Activated T-helper 17 cell treated with anti-CD3 and anti-CD28 coated beads, Interleukin-2, amount 50 U/mL, for 72 hours (primary cell): ENCODE measurements around the gene ZNF789. TPM values are rescaled to one million over a fixed set of nuclear protein-coding genes. Genes with fewer than 3 reads are reported as not detected.
A peak's percentile ranks its signal among the peaks of the same experiment; 100 is the strongest.

Experiments
- ATAC-seq: fragments of 150-1000 bp; cut with Tn5 transposase; replicated peaks from 2 replicates; pipeline ENCODE4 v1.10.0; 2021; ENCODE audit warnings: mild to moderate bottlenecking, moderate library complexity
- H3K27ac Mint-ChIP-seq: one replicate; pipeline ENCODE4 v1.8.0; 2022; ENCODE audit warnings: mixed read lengths
- H3K27me3 Mint-ChIP-seq: one replicate; pipeline ENCODE4 v1.8.0; 2022; ENCODE audit warnings: mixed read lengths
- H3K36me3 Mint-ChIP-seq: one replicate; pipeline ENCODE4 v1.8.0; 2022; ENCODE audit warnings: low read depth, mild to moderate bottlenecking, mixed read lengths
- H3K4me1 Mint-ChIP-seq: one replicate; pipeline ENCODE4 v1.8.0; 2022; ENCODE audit warnings: mixed read lengths
- H3K4me3 Mint-ChIP-seq: one replicate; pipeline ENCODE4 v1.8.0; 2022; ENCODE audit warnings: mild to moderate bottlenecking, mixed read lengths
- H3K9me3 Mint-ChIP-seq: one replicate; pipeline ENCODE4 v1.8.0; 2022; ENCODE audit warnings: mixed read lengths
- total RNA-seq, 2 donors: library from RNA; stranded (reverse); gene quantifications; one replicate each; pipeline ENCODE4 v1.2.3, GENCODE V29; 2022

Gene ZNF789
- total RNA-seq, 2 donors from 2014 or later: 32.0 to 46.7 TPM

GRCh38 chr7:99451936-99452335, 20.8 kb upstream of the ZNF789 start:
- Mint-ChIP-seq H3K27ac (no peak overlapping the region), H3K36me3 (peaks cover 83% of the 10 kb centered on the region), H3K4me1 (no peaks in the 10 kb centered on the region), H3K27me3 (no peaks in the 10 kb centered on the region), H3K4me3 (no peak overlapping the region), H3K9me3 (no peaks in the 10 kb centered on the region)
- no peak for ATAC-seq

GRCh38 chr7:99452541-99452940, 20.1 kb upstream of the ZNF789 start:
- no peak overlapping the region for H3K27ac Mint-ChIP-seq
- peaks cover 83% of the 10 kb centered on the region for H3K36me3 Mint-ChIP-seq
- no peak overlapping the region for H3K4me3 Mint-ChIP-seq
- no peaks in the 10 kb centered on the region for H3K9me3 Mint-ChIP-seq
- no peaks in the 10 kb centered on the region for H3K27me3 Mint-ChIP-seq
- ATAC-seq: no peak
- no peaks in the 10 kb centered on the region for H3K4me1 Mint-ChIP-seq

- Mint-ChIP-seq H3K9me3 (no peaks in the 10 kb centered on the region), H3K4me3 (no peak overlapping the region), H3K36me3 (peaks cover 82% of the 10 kb centered on the region), H3K27me3 (no peaks in the 10 kb centered on the region), H3K27ac (no peak overlapping the region), H3K4me1 (no peaks in the 10 kb centered on the region)
- ATAC-seq: no peak
Measured at GRCh38 chr7:99453105-99453504, 19.6 kb upstream of the ZNF789 start.

- H3K27ac Mint-ChIP-seq: no peak overlapping the region
- no peaks in the 10 kb centered on the region for H3K9me3 Mint-ChIP-seq
- peaks cover 86% of the 10 kb centered on the region for H3K36me3 Mint-ChIP-seq
- H3K27me3 Mint-ChIP-seq: no peaks in the 10 kb centered on the region
- ATAC-seq: no peak
- no peak overlapping the region for H3K4me3 Mint-ChIP-seq
- peaks cover 11% of the 10 kb centered on the region for H3K4me1 Mint-ChIP-seq
Measured at GRCh38 chr7:99455874-99456273, 16.8 kb upstream of the ZNF789 start.

- H3K36me3 Mint-ChIP-seq: peaks cover 83% of the 10 kb centered on the region
- H3K27ac Mint-ChIP-seq: no peak overlapping the region
- H3K4me1 Mint-ChIP-seq: peaks cover 11% of the 10 kb centered on the region
Measured at GRCh38 chr7:99456288-99456687, 16.4 kb upstream of the ZNF789 start.

GRCh38 chr7:99457050-99457649, 15.5 kb upstream of the ZNF789 start:
- H3K27ac Mint-ChIP-seq: no peak overlapping the region
- no peaks in the 10 kb centered on the region for H3K9me3 Mint-ChIP-seq
- no peak for ATAC-seq
- no peak overlapping the region for H3K4me3 Mint-ChIP-seq
- peaks cover 86% of the 10 kb centered on the region for H3K36me3 Mint-ChIP-seq
- peaks cover 11% of the 10 kb centered on the region for H3K4me1 Mint-ChIP-seq
- no peaks in the 10 kb centered on the region for H3K27me3 Mint-ChIP-seq

More at GRCh38 chr7:99456288-99456687, 16.4 kb upstream of the ZNF789 start:
- no peaks in the 10 kb centered on the region for H3K9me3 Mint-ChIP-seq
- H3K27me3 Mint-ChIP-seq: no peaks in the 10 kb centered on the region
- ATAC-seq: no peak
- H3K4me3 Mint-ChIP-seq: no peak overlapping the region

- Mint-ChIP-seq H3K9me3 (no peaks in the 10 kb centered on the region), H3K4me3 (no peak overlapping the region), H3K36me3 (peaks cover 86% of the 10 kb centered on the region), H3K27ac (no peak overlapping the region), H3K4me1 (peaks cover 11% of the 10 kb centered on the region), H3K27me3 (no peaks in the 10 kb centered on the region)
- no peak for ATAC-seq
Measured at GRCh38 chr7:99457650-99458493, 14.8 kb upstream of the ZNF789 start.

GRCh38 chr7:99459087-99459486, 13.6 kb upstream of the ZNF789 start:
- Mint-ChIP-seq H3K36me3 (peaks cover 86% of the 10 kb centered on the region), H3K4me3 (no peak overlapping the region), H3K4me1 (peaks cover 16% of the 10 kb centered on the region), H3K27ac (peak overlapping the region; percentile 42), H3K9me3 (no peaks in the 10 kb centered on the region), H3K27me3 (no peaks in the 10 kb centered on the region)
- peak; percentile 52 for ATAC-seq

- no peak for ATAC-seq
- Mint-ChIP-seq H3K4me1 (peaks cover 22% of the 10 kb centered on the region), H3K27ac (peak overlapping the region; percentile 42), H3K4me3 (no peak overlapping the region), H3K36me3 (peaks cover 88% of the 10 kb centered on the region), H3K9me3 (no peaks in the 10 kb centered on the region), H3K27me3 (no peaks in the 10 kb centered on the region)
Measured at GRCh38 chr7:99460651-99461050, 12.0 kb upstream of the ZNF789 start.

GRCh38 chr7:99461221-99461620, 11.5 kb upstream of the ZNF789 start:
- H3K36me3 Mint-ChIP-seq: peaks cover 91% of the 10 kb centered on the region

GRCh38 chr7:99465421-99465768, 7.3 kb upstream of the ZNF789 start:
- H3K9me3 Mint-ChIP-seq: no peaks in the 10 kb centered on the region
- ATAC-seq: peak; percentile 15
- H3K36me3 Mint-ChIP-seq: peaks cover 50% of the 10 kb centered on the region
- H3K4me3 Mint-ChIP-seq: peak overlapping the region; percentile 95
- H3K27ac Mint-ChIP-seq: peak overlapping the region; percentile 98
- peaks cover 21% of the 10 kb centered on the region for H3K4me1 Mint-ChIP-seq
- H3K27me3 Mint-ChIP-seq: no peaks in the 10 kb centered on the region

More at GRCh38 chr7:99461221-99461620, 11.5 kb upstream of the ZNF789 start:
- no peak for ATAC-seq
- H3K9me3 Mint-ChIP-seq: no peaks in the 10 kb centered on the region
- no peak overlapping the region for H3K27ac Mint-ChIP-seq
- no peaks in the 10 kb centered on the region for H3K27me3 Mint-ChIP-seq
- H3K4me3 Mint-ChIP-seq: no peak overlapping the region
- peaks cover 27% of the 10 kb centered on the region for H3K4me1 Mint-ChIP-seq

- H3K27ac Mint-ChIP-seq: no peak overlapping the region
- no peak for ATAC-seq
- peaks cover 42% of the 10 kb centered on the region for H3K36me3 Mint-ChIP-seq
- no peak overlapping the region for H3K4me3 Mint-ChIP-seq
- H3K9me3 Mint-ChIP-seq: no peaks in the 10 kb centered on the region
- no peaks in the 10 kb centered on the region for H3K27me3 Mint-ChIP-seq
- H3K4me1 Mint-ChIP-seq: peaks cover 20% of the 10 kb centered on the region
Measured at GRCh38 chr7:99468336-99468918, 4.3 kb upstream of the ZNF789 start.

- no peak for ATAC-seq
Measured at GRCh38 chr7:99469381-99470065, 3.2 kb upstream of the ZNF789 start.

GRCh38 chr7:99473315-99473596, 566 bp downstream of the ZNF789 start:
- Mint-ChIP-seq H3K27ac (peak overlapping the region; percentile 89), H3K4me3 (peak overlapping the region; percentile 89), H3K36me3 (peaks cover 36% of the 10 kb centered on the region), H3K9me3 (no peaks in the 10 kb centered on the region), H3K4me1 (peaks cover 17% of the 10 kb centered on the region), H3K27me3 (no peaks in the 10 kb centered on the region)
- peak; percentile 6 for ATAC-seq

More at GRCh38 chr7:99469381-99470065, 3.2 kb upstream of the ZNF789 start:
- H3K4me3 Mint-ChIP-seq: no peak overlapping the region
- peaks cover 14% of the 10 kb centered on the region for H3K4me1 Mint-ChIP-seq
- peaks cover 31% of the 10 kb centered on the region for H3K36me3 Mint-ChIP-seq
- H3K9me3 Mint-ChIP-seq: no peaks in the 10 kb centered on the region
- H3K27me3 Mint-ChIP-seq: no peaks in the 10 kb centered on the region
- no peak overlapping the region for H3K27ac Mint-ChIP-seq
